HCT116 (cell line): ENCODE results near the gene CMIP. TPM values are rescaled to one million over a fixed set of nuclear protein-coding genes. Genes with fewer than 3 reads are reported as not detected.

Source experiments
- ATAC-seq: fragments of 200-7000 bp; cut with Tn5 transposase; 2 replicates; pipeline ENCODE4 v1.9.1; 2020; ENCODE audit warnings: mild to moderate bottlenecking, moderate library complexity
- BruUV-seq: library from RNA; stranded (reverse); fragments of 400-500 nt; replicated peaks from 2 replicates; lab custom pipeline; 2021; lab: Mats Ljungman, UMichigan
- CTCF ChIA-PET: fragments of 300-600 bp; sonication (Branson Sonifier 250); formaldehyde crosslinking; loops from one replicate; lab custom pipeline; 2021; ENCODE audit warnings: antibody characterized with exemption; lab: Charles Lee
- POLR2A ChIA-PET: fragments of 300-600, 350-600 bp; sonication (Branson Sonifier 250); formaldehyde crosslinking; loops from one replicate; lab custom pipeline; 2021; ENCODE audit warnings: antibody characterized with exemption; lab: Charles Lee
- RAD21 ChIA-PET, 2 experiments: fragments of 300-600 bp; sonication (Branson Sonifier 250); formaldehyde crosslinking; loops; one replicate each; lab custom pipeline; 2023; ENCODE audit warnings: low total read pairs in 2 of 2; ENCODE audit not compliant: uncharacterized antibody in 2 of 2, unreplicated experiment in 2 of 2, low non-redundant PET in 1 of 2; lab: Charles Lee
- DNase-seq: peaks from one replicate; pipeline ENCODE4 v3.0.0-alpha.2; 2010; ENCODE audit warnings: low read depth, low spot score
- H2AFZ ChIP-seq: fragments of 200-600 bp; shearing (Covaris generic), sonication (generic); 2 replicates; pipeline ENCODE4 v1.6.1; 2017; ENCODE audit warnings: low read depth, mixed run types, mixed read lengths, antibody characterized with exemption, low read length; ENCODE audit not compliant: poor library complexity, severe bottlenecking
- H3K27ac ChIP-seq: 2 replicates; pipeline ENCODE4 v1.5.1; 2012; ENCODE audit warnings: low read depth, low read length
- H3K27me3 ChIP-seq: fragments of 200-600 bp; sonication (generic); 2 replicates; pipeline ENCODE4 v1.6.1; 2016; ENCODE audit warnings: mixed run types, low read length, mixed read lengths; ENCODE audit not compliant: insufficient read depth
- H3K36me3 ChIP-seq, 2 experiments: fragments of 200-500 bp in 1 of 2; fragments of 200-600 bp in 1 of 2; sonication (Bioruptor generic) in 1 of 2; sonication (generic) in 1 of 2; 2 replicates each; pipeline versions ENCODE4 v1.5.1 to v1.6.1; 2014 to 2016; ENCODE audit warnings: low read length in 2 of 2, inconsistent platforms in 1 of 2, mixed read lengths in 1 of 2, mixed run types in 1 of 2; ENCODE audit not compliant: insufficient read depth in 2 of 2, control insufficient read depth in 1 of 2
- H3K4me1 ChIP-seq, 2 experiments: fragments of 200-600 bp in 1 of 2; sonication (generic) in 1 of 2; 2 replicates each; pipeline versions ENCODE4 v1.5.1 to v1.6.1; 2012 to 2017; ENCODE audit warnings: low read length in 2 of 2, inconsistent platforms in 1 of 2, mild to moderate bottlenecking in 1 of 2, mixed read lengths in 1 of 2, mixed run types in 1 of 2, moderate library complexity in 1 of 2; ENCODE audit not compliant: insufficient read depth in 2 of 2, control insufficient read depth in 1 of 2
- H3K4me2 ChIP-seq: fragments of 200-600 bp; sonication (generic); 2 replicates; pipeline ENCODE4 v1.6.1; 2017; ENCODE audit warnings: mixed run types, low read length, mixed read lengths
- H3K4me3 ChIP-seq, 2 experiments: fragments of 200-600 bp in 1 of 2; sonication (generic) in 1 of 2; replicated peaks in 1 of 2; 2 replicates each; pipeline ENCODE4 v1.5.1; 2011 to 2016; ENCODE audit warnings: low read length in 2 of 2, control low read depth in 1 of 2, low read depth in 1 of 2, mild to moderate bottlenecking in 1 of 2, mixed read lengths in 1 of 2, mixed run types in 1 of 2
- H3K79me2 ChIP-seq: fragments of 200-600 bp; sonication (generic); 2 replicates; pipeline ENCODE4 v1.6.1; 2017; ENCODE audit warnings: mild to moderate bottlenecking, mixed run types, low read length, moderate library complexity, mixed read lengths; ENCODE audit not compliant: insufficient read depth
- H3K9ac ChIP-seq: fragments of 200-600 bp; sonication (generic); 2 replicates; pipeline ENCODE4 v1.6.1; 2016; ENCODE audit warnings: low read length, mixed read lengths
- H3K9me2 ChIP-seq: fragments of 200-600 bp; sonication (generic), shearing (Covaris generic); 2 replicates; pipeline ENCODE4 v1.6.1; 2017; ENCODE audit warnings: mixed run types, mild to moderate bottlenecking, moderate library complexity; ENCODE audit not compliant: insufficient read depth
- H3K9me3 ChIP-seq, 2 experiments: fragments of 200-500 bp in 1 of 2; fragments of 200-600 bp in 1 of 2; sonication (Bioruptor generic) in 1 of 2; sonication (generic) in 1 of 2; 2 replicates each; pipeline ENCODE4 v1.6.1; 2014 to 2017; ENCODE audit warnings: low read length in 2 of 2, mixed read lengths in 2 of 2, inconsistent platforms in 1 of 2, low read depth in 1 of 2, mild to moderate bottlenecking in 1 of 2, mixed run types in 1 of 2, moderate library complexity in 1 of 2; ENCODE audit not compliant: control insufficient read depth in 1 of 2, insufficient read depth in 1 of 2
- H4K20me1 ChIP-seq: fragments of 200-600 bp; sonication (generic), shearing (Covaris generic); 2 replicates; pipeline ENCODE4 v1.6.1; 2017; ENCODE audit warnings: mixed run types, mild to moderate bottlenecking, moderate library complexity; ENCODE audit not compliant: insufficient read depth
- ELF1 ChIP-seq: IDR thresholded peaks from 2 replicates; pipeline ENCODE4 v1.6.1; 2012; ENCODE audit warnings: low read depth, borderline replicate concordance
- EZH2 ChIP-seq: fragments of 200-600 bp; sonication (generic); IDR thresholded peaks from 2 replicates; pipeline ENCODE4 v1.6.1; 2017; ENCODE audit warnings: antibody characterized with exemption, mixed run types
- EZH2phosphoT487 ChIP-seq: fragments of 200-600 bp; IDR thresholded peaks from 2 replicates; pipeline ENCODE4 v1.6.1; 2018; ENCODE audit warnings: antibody characterized with exemption, borderline replicate concordance
- JUND ChIP-seq: IDR thresholded peaks from 2 replicates; pipeline ENCODE4 v1.6.1; 2012
- POLR2A ChIP-seq: IDR thresholded peaks from 2 replicates; pipeline ENCODE4 v1.7.0; 2011; ENCODE audit warnings: borderline replicate concordance; ENCODE audit not compliant: insufficient read depth, insufficient read length; ENCODE audit errors: extremely low read depth
- POLR2AphosphoS5 ChIP-seq: IDR thresholded peaks from 2 replicates; pipeline ENCODE4 v1.6.1; 2011; ENCODE audit warnings: mild to moderate bottlenecking, low read depth, low read length, moderate library complexity
- RAD21 ChIP-seq: IDR thresholded peaks from 2 replicates; pipeline ENCODE4 v1.6.1; 2012; ENCODE audit warnings: low read depth, mild to moderate bottlenecking
- REST ChIP-seq: IDR thresholded peaks from 2 replicates; pipeline ENCODE4 v1.6.1; 2012; ENCODE audit warnings: low read depth
- SIN3A ChIP-seq: IDR thresholded peaks from 2 replicates; pipeline ENCODE4 v1.6.1; 2012; ENCODE audit warnings: low read depth
- TCF7L2 ChIP-seq: IDR thresholded peaks from 2 replicates; pipeline ENCODE4 v1.7.0; 2011; ENCODE audit warnings: borderline replicate concordance, inconsistent platforms; ENCODE audit not compliant: insufficient read depth, insufficient read length; ENCODE audit errors: extremely low read depth
- ZFX ChIP-seq: fragments of 450-650 bp; IDR thresholded peaks from 2 replicates; pipeline ENCODE4 v1.6.1; 2017
- ZNF274 ChIP-seq: fragments of 200-500 bp; sonication (Bioruptor generic); IDR thresholded peaks from 2 replicates; pipeline ENCODE4 v1.6.1; 2014; ENCODE audit warnings: mild to moderate bottlenecking, low read depth, low read length, inconsistent platforms
- intact Hi-C: fragments of 100-400 bp; cut with micrococcal nuclease; formaldehyde crosslinking; loops from 2 replicates; pipeline ENCODE4 v1.10.0; 2022
- total RNA-seq: library from RNA; stranded (reverse); gene quantifications from one replicate; pipeline ENCODE4 v1.2.1, GENCODE V29; 2021; ENCODE audit not compliant: unreplicated experiment
- TF ChIP-seq, protein P1 (sequence below), 3 experiments: fragments of 200-600 bp in 1 of 3; sonication (generic) in 1 of 3; IDR thresholded peaks in 2 of 3; conservative IDR thresholded peaks in 1 of 3; 2 replicates each; pipeline ENCODE4 v1.5.1; 2012 to 2017; ENCODE audit warnings: low read depth in 2 of 3, low read length in 2 of 3, antibody characterized with exemption in 1 of 3, borderline replicate concordance in 1 of 3, control low read depth in 1 of 3, mild to moderate bottlenecking in 1 of 3, mixed read lengths in 1 of 3, mixed run types in 1 of 3, moderate library complexity in 1 of 3; ENCODE audit not compliant: insufficient read depth in 1 of 3
- TF ChIP-seq, protein P2 (sequence below): IDR thresholded peaks from 2 replicates; pipeline ENCODE4 v1.6.1; 2012

CMIP gene
- total RNA-seq, 1 experiment from 2014 or later, result 64.6 TPM

DNA sequence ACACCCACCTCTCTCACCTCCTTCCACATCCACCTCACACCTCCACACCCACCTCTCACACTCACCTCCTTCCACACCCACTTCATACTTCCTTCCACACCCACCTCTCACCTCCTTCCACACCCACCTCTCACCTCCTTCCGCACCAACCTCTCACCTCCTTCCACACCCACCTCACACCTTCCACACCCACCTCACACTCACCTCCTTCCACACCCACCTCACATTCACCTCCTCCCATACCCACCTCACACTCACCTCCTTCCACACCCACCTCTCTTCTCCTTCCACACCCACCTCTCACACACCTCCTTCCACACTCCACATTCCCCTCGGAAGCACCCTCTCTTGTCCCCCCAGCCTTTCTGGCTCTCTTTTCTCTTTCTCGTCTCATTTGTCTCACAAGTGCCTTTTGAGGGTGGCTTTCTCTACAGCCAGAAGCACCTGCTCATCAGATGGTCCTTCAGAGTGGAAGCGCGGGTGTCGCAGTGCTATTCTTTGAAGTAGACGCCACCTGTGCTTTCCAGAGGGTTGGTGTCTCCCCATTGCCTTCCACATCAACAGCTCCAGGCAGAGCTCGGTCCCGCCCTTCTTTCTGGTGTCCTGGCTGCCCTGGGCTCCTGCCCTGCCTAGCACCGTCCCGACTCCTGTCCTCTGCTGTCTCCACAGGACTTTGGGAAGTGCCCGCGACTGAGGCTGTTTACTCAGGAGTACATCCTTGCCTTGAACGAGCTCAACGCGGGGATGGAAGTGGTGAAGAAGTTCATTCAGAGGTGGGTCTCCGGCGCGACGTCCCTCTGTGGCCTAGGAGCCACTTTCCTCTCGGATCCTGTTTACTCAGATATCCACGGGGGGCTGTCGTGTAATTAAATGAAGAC is 225.1 kb downstream of the CMIP start:
- intact Hi-C loops, result no loop called here
- H3K27ac ChIP-seq, result no peak overlapping the region
- ChIA-PET POLR2A (no interaction called here), RAD21 (no interaction called here), CTCF (no interaction called here)
- H3K4me1 ChIP-seq, result no peaks in the 10 kb centered on the region
- ATAC-seq (no peak), DNase-seq (no peak)
- H3K9me3 ChIP-seq, result no peaks in the 10 kb centered on the region
- no peaks in the 10 kb centered on the region for H4K20me1 ChIP-seq
- H3K9ac ChIP-seq, result no peak overlapping the region
- no peaks in the 10 kb centered on the region for H3K79me2 ChIP-seq
- H2AFZ ChIP-seq, result no peak overlapping the region
- no peaks in the 10 kb centered on the region for H3K9me2 ChIP-seq
- no peaks in the 10 kb centered on the region for H3K27me3 ChIP-seq
- TF ChIP-seq POLR2A (no peak), RAD21 (no peak), REST (no peak), TCF7L2 (no peak), ZNF274 (no peak), EZH2 (no peak), JUND (no peak), SIN3A (no peak), ZFX (no peak), EZH2phosphoT487 (no peak), POLR2AphosphoS5 (no peak), ELF1 (no peak)
- TF ChIP-seq, protein P1, sequence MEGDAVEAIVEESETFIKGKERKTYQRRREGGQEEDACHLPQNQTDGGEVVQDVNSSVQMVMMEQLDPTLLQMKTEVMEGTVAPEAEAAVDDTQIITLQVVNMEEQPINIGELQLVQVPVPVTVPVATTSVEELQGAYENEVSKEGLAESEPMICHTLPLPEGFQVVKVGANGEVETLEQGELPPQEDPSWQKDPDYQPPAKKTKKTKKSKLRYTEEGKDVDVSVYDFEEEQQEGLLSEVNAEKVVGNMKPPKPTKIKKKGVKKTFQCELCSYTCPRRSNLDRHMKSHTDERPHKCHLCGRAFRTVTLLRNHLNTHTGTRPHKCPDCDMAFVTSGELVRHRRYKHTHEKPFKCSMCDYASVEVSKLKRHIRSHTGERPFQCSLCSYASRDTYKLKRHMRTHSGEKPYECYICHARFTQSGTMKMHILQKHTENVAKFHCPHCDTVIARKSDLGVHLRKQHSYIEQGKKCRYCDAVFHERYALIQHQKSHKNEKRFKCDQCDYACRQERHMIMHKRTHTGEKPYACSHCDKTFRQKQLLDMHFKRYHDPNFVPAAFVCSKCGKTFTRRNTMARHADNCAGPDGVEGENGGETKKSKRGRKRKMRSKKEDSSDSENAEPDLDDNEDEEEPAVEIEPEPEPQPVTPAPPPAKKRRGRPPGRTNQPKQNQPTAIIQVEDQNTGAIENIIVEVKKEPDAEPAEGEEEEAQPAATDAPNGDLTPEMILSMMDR (IDR thresholded peaks at IDR 0.05 in 2 of 3, conservative IDR thresholded peaks at IDR 0.05 in 1 of 3; ENCODE audit: borderline replicate concordance in 1 of 3, insufficient read depth in 1 of 3, low read depth in 2 of 3, low read length in 2 of 3), result no peak
- TF ChIP-seq, protein P2, sequence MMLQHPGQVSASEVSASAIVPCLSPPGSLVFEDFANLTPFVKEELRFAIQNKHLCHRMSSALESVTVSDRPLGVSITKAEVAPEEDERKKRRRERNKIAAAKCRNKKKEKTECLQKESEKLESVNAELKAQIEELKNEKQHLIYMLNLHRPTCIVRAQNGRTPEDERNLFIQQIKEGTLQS, result no peak
- BruUV-seq, result no TSS peak
- peaks cover 8 to 30% of the 10 kb centered on the region in 2 experiments; a peak in 3 of 4 replicates for H3K36me3 ChIP-seq
- no peak overlapping the region for H3K4me2 ChIP-seq
- H3K4me3 ChIP-seq, result no peak overlapping the region
